BLaER1 (cell line): ENCODE results near the gene MT1E.
"Not testable (repeated sequence)": the region's sequence is repeated elsewhere in the genome, so short reads cannot be mapped to it uniquely, and the experiment has no call there.

Source experiments
- H3K27ac ChIP-seq: shearing (Covaris generic); formaldehyde crosslinking; 2 replicates; pipeline ENCODE4 v1.8.1; 2022
- H3K27me3 ChIP-seq: shearing (Covaris generic); formaldehyde crosslinking; 2 replicates; pipeline ENCODE4 v1.8.1; 2022
- H3K36me3 ChIP-seq: shearing (Covaris generic); formaldehyde crosslinking; 2 replicates; pipeline ENCODE4 v1.8.1; 2022
- H3K4me1 ChIP-seq: shearing (Covaris generic); formaldehyde crosslinking; 2 replicates; pipeline ENCODE4 v1.8.1; 2022
- H3K4me2 ChIP-seq: shearing (Covaris generic); formaldehyde crosslinking; 2 replicates; pipeline ENCODE4 v1.8.1; 2022
- H3K4me3 ChIP-seq: shearing (Covaris generic); formaldehyde crosslinking; 2 replicates; pipeline ENCODE4 v1.8.1; 2022
- H3K9ac ChIP-seq: shearing (Covaris generic); formaldehyde crosslinking; 2 replicates; pipeline ENCODE4 v1.8.1; 2022
- H3K9me3 ChIP-seq: shearing (Covaris generic); formaldehyde crosslinking; 2 replicates; pipeline ENCODE4 v1.8.1; 2022
- H4K20me1 ChIP-seq: shearing (Covaris generic); formaldehyde crosslinking; 2 replicates; pipeline ENCODE4 v1.8.1; 2022
- Cebpa-rat ChIP-seq: shearing (Covaris generic); IDR thresholded peaks from 2 replicates; pipeline ENCODE4 v1.8.1; 2022

The MT1E gene

DNA sequence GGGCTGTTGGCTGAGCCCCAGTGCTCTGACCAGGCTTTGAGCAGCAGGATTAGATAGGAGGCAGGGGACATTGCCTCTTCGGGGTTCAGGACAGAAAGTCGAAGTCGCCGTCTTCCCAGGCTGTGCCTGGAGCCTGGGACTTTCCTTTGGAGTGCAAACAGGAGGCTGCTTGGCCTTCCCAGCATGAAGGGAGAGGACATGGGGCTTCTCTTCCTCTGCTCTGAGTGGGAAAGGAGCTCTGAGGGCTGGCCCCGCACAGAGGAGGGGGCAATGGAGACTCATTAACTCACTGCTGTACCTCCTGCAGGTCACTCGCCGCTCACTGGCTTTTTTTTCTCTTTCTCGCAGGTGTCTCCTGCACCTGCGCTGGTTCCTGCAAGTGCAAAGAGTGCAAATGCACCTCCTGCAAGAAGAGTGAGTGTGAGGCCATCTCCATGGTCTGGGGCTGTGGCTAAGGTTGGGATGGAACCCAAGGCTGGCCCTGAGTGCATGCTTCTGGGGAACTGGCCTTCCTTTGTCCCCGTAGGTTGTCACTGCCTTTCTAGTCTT is 32.8 kb downstream of the MT1E start:
- no peaks in the 10 kb centered on the region for H3K36me3 ChIP-seq
- H3K4me1 ChIP-seq = peaks cover 31% of the 10 kb centered on the region
- H3K27me3 ChIP-seq = peaks cover 70% of the 10 kb centered on the region
- no peak overlapping the region for H3K27ac ChIP-seq
- peak overlapping the region; percentile 72 for H3K4me3 ChIP-seq
- no peak for TF ChIP-seq Cebpa-rat
- peak overlapping the region; percentile 93 for H3K4me2 ChIP-seq
- H4K20me1 ChIP-seq = no peaks in the 10 kb centered on the region; the same call in 1 of the 2 replicates
- peak overlapping the region; percentile 35; the same call in 1 of the 2 replicates for H3K9ac ChIP-seq
- H3K9me3 ChIP-seq = no peaks in the 10 kb centered on the region

GRCh38 chr16:56662357-56663354 is 37.1 kb downstream of the MT1E start:
- H3K27me3 ChIP-seq = peaks cover 100% of the 10 kb centered on the region
- H3K36me3 ChIP-seq = no peaks in the 10 kb centered on the region
- peak overlapping the region; percentile 51 for H3K4me3 ChIP-seq
- H3K4me1 ChIP-seq = peaks cover 28% of the 10 kb centered on the region
- no peak overlapping the region for H3K9ac ChIP-seq
- TF ChIP-seq Cebpa-rat = no peak
- no peaks in the 10 kb centered on the region for H3K9me3 ChIP-seq
- peaks cover 7% of the 10 kb centered on the region for H4K20me1 ChIP-seq
- H3K4me2 ChIP-seq = peak overlapping the region; percentile 61
- no peak overlapping the region for H3K27ac ChIP-seq

DNA sequence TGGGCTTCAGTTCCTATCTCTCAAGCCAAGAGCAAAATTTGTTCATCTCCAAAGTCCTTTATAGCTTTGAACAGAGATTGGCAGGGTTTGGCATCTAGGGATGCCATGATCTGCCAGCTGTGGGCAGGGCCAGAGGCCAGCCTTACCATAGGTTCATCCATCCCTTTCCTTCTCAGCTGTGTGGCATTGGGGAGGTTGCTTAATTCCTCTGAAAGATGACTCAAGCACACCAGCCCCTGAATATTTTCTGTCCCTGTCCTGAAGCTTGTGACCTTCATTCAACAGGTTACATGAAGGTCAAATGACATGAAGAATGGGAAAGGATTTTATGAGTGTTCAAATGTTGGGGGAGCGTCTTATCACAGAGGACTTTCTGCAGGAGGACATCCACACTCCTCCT is 38.9 kb downstream of the MT1E start:
- Histone ChIP-seq H3K36me3 (no peaks in the 10 kb centered on the region), H4K20me1 (peaks cover 26% of the 10 kb centered on the region), H3K9me3 (no peaks in the 10 kb centered on the region), H3K4me1 (peaks cover 32% of the 10 kb centered on the region), H3K27me3 (peaks cover 100% of the 10 kb centered on the region), H3K9ac (no peak overlapping the region), H3K27ac (no peak overlapping the region), H3K4me3 (no peak overlapping the region), H3K4me2 (no peak overlapping the region)
- TF ChIP-seq Cebpa-rat = no peak

DNA sequence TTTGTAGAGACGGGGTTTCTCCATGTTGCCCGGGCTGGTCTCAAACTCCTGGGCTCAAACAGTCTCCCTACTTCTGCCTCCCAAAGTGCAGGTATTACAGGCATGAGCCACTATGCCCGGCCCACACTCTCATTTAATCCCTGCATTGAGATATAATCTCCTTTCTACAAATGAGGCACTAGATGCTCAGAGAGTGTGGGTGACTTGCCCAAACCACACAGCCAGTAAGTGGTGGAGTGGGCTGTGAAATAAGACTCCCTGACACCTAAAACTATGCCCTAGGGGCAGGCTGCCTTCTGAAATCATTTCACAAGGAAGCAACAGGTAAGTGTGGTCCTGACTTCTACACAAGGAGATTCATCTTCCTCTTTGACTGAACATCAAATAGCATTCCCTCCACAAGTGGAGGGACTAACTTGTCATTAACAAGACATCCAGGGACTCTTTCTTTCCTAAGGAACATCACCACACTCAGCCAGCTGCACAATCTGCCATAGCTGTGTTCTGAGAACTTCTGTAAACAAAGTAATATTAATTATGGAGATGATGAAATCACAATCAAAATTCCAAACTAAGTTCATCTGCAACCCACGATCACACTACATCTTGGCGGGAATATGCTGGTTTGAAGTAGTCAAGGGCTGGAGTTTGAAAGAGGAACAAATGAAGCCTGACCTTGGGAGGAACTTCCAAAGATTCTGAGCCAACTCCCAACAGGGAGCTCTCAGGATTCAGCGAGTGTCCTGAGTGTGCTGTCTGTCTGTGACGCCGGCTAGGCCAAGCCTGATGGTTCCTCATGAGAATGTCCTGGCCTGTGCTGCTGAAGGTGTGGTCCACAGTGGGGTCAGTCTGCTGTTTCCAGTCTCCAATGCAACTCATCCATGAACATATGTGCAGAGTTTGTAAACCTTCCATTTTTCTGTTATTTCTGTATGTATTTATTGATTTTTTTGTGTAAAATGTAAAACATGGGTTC is 40.0 kb downstream of the MT1E start:
- H3K27me3 ChIP-seq = peaks cover 100% of the 10 kb centered on the region
- H3K9ac ChIP-seq, H3K4me3 ChIP-seq, H3K36me3 ChIP-seq, H3K4me2 ChIP-seq, H3K9me3 ChIP-seq, H3K27ac ChIP-seq: not testable (repeated sequence)
- peaks cover 40% of the 10 kb centered on the region for H3K4me1 ChIP-seq
- H4K20me1 ChIP-seq = peaks cover 36% of the 10 kb centered on the region

- H3K9ac ChIP-seq = no peak within 1 kb of the TSS
- H3K4me3 ChIP-seq = peak within 1 kb of the TSS; percentile 34
- peaks cover 44% of the 10 kb centered on the region for H3K4me1 ChIP-seq
- H3K36me3 ChIP-seq = no peaks in the 10 kb centered on the region
- TF ChIP-seq Cebpa-rat = no peak
- H3K9me3 ChIP-seq = no peaks in the 10 kb centered on the region
- H3K27me3 ChIP-seq = peaks cover 100% of the 10 kb centered on the region
- H3K4me2 ChIP-seq = peak within 1 kb of the TSS; percentile 76
- H4K20me1 ChIP-seq = peaks cover 39% of the 10 kb centered on the region
- no peak within 1 kb of the TSS for H3K27ac ChIP-seq
Measured at GRCh38 chr16:56667581-56668571, 42.3 kb downstream of the MT1E start, which contains the start of gene MT1G. MT1G (minus strand) TSS chr16:56668065; CDS start chr16:56667993, 72 bp downstream.

DNA sequence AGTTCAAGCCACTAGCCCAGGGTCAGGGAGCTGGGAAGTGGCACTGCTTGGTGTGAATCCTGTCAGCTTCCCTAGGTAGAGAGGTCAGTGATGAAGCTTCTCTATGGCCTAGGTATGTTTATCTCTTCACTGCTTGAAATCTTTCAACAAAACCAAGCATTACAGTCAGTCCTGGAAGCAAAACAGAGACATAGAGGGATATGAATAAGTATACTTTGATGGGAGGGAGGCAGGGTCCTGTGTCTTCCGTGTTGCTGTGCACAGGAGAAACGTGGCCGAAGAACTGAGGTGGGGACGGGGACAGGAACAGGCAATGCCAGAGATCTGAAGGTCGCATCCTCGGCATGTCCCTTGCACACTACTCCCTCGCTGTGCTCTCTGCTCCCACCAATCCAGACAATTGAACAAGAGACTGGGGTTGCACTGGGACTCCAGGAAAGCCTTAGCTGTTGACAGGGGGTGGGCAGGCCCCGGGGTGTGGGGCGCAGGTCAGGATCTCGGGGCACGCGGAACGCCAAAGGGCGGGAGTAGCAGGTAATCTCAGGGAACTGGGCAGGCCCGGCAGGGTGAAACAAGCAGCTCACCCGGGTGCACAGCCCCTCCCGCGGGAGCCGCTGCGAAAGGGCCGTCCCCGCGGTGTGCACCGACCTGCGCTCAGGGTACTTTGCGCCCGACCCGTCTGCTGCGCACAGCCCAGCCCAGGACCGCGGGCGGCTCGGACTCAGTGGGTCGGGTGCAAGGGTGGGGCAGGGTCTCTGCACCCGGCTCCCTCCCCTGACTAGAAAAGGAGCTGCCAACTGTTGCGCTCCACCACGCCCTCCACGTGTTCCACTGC is 43.6 kb downstream of the MT1E start, which contains the start of gene MT1H:
Gene MT1H, plus strand, starts transcription at position 810 of the 835 bp plus-strand sequence. CDS start 71 bp downstream, outside the sequence.
- no peak within 1 kb of the TSS for H3K9ac ChIP-seq
- H3K9me3 ChIP-seq = no peaks in the 10 kb centered on the region
- peaks cover 39% of the 10 kb centered on the region for H4K20me1 ChIP-seq
- peaks cover 92% of the 10 kb centered on the region for H3K27me3 ChIP-seq
- TF ChIP-seq Cebpa-rat = no peak
- peak within 1 kb of the TSS; percentile 51 for H3K4me2 ChIP-seq
- H3K36me3 ChIP-seq = no peaks in the 10 kb centered on the region
- H3K4me3 ChIP-seq = peak within 1 kb of the TSS; percentile 28; the same call in 1 of the 2 replicates
- peaks cover 55% of the 10 kb centered on the region for H3K4me1 ChIP-seq
- H3K27ac ChIP-seq = no peak within 1 kb of the TSS

DNA sequence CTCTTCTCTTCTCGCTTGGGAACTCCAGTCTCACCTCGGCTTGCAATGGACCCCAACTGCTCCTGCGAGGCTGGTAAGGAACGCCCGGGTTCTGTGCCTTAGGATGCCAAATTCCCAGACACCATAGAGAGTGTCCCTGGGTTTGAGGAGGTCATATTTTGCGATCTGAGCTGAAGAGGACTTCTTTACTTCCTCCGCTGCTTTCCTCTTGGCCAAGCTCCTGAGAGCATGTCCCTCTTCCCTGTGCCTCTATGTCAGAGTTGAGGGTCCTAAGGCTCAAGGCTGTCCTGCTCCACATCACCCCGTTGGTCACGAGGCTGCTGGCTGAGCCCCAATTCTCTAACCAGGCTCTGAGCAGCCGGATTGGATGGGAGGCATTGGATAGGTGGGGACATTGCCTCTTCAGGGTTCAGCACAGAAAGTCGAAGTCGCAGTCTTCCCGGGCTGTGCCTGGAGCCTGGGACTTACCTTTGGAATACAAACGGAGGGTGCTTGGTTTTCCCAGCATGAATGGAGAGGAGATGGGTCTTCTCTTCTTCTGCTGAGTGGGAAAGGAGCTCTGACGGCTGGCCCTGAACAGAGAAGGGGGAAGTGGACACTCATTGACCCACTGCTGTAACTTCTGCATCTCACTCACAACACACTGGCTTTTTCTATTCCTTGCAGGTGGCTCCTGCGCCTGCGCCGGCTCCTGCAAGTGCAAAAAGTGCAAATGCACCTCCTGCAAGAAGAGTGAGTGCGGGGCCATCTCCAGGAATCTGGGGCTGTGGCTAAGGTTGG is 44.4 kb downstream of the MT1E start:
- H3K27me3 ChIP-seq = peaks cover 87% of the 10 kb centered on the region

More for the DNA sequence above, 44.4 kb downstream of the MT1E start:
- H3K4me3 ChIP-seq = peak overlapping the region; percentile 28; the same call in 1 of the 2 replicates
- peak overlapping the region; percentile 51 for H3K4me2 ChIP-seq
- H3K9ac ChIP-seq = no peak overlapping the region
- H3K4me1 ChIP-seq = peaks cover 61% of the 10 kb centered on the region
- no peak overlapping the region for H3K27ac ChIP-seq
- no peaks in the 10 kb centered on the region for H3K36me3 ChIP-seq
- H3K9me3 ChIP-seq = no peaks in the 10 kb centered on the region
- peaks cover 39% of the 10 kb centered on the region for H4K20me1 ChIP-seq
- TF ChIP-seq Cebpa-rat = no peak
